Cardiac fibroblast (primary cell): ENCODE measurements around the gene PHF12.
A peak's percentile ranks its signal among the peaks of the same experiment; 100 is the strongest.
"Not testable (repeated sequence)": the region's sequence is repeated elsewhere in the genome, so short reads cannot be mapped to it uniquely, and the experiment has no call there.

ENCODE experiments used
- DNase-seq, 2 donors: peaks; one replicate each; pipeline versions ENCODE4 v3.0.0 to v3.0.0-alpha.2; 2010; ENCODE audit warnings: low read depth in 2 of 2
- H3K4me3 ChIP-seq, 2 donors: replicated peaks in 1 of 2; 1 replicate in 1 of 2; 2 replicates in 1 of 2; pipeline ENCODE4 v1.5.1; 2011; ENCODE audit warnings: low read depth in 2 of 2, low read length in 2 of 2, mild to moderate bottlenecking in 2 of 2, moderate library complexity in 1 of 2
- TF ChIP-seq, protein P1 (sequence below): IDR thresholded peaks from one replicate; pipeline ENCODE4 v1.5.1; 2011; ENCODE audit warnings: low read depth, mild to moderate bottlenecking, low read length, inconsistent platforms

The PHF12 gene

DNA sequence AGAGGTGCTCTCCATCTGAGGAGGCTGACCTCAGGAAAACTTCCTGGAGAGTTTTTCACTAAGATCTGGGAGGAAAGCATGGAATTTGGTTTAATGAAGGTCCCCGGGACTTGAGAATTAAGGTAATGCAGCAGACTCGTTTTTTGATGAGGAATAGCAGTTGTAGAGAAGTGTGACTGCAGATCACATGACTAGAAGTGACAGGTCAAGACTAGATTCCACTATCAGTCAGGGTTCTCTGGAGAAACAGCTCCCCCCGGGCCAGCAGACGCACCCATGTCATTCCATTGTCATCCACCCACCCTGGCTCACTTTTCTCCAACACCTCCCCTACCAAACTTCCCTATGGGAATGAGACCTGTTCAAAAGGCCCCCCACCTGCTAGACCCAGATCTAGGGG lies 46.5 kb downstream of the PHF12 start:
- H3K4me3 ChIP-seq = no peak overlapping the region
- DNase-seq = no peak
- TF ChIP-seq, protein P1, sequence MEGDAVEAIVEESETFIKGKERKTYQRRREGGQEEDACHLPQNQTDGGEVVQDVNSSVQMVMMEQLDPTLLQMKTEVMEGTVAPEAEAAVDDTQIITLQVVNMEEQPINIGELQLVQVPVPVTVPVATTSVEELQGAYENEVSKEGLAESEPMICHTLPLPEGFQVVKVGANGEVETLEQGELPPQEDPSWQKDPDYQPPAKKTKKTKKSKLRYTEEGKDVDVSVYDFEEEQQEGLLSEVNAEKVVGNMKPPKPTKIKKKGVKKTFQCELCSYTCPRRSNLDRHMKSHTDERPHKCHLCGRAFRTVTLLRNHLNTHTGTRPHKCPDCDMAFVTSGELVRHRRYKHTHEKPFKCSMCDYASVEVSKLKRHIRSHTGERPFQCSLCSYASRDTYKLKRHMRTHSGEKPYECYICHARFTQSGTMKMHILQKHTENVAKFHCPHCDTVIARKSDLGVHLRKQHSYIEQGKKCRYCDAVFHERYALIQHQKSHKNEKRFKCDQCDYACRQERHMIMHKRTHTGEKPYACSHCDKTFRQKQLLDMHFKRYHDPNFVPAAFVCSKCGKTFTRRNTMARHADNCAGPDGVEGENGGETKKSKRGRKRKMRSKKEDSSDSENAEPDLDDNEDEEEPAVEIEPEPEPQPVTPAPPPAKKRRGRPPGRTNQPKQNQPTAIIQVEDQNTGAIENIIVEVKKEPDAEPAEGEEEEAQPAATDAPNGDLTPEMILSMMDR = no peak

DNA sequence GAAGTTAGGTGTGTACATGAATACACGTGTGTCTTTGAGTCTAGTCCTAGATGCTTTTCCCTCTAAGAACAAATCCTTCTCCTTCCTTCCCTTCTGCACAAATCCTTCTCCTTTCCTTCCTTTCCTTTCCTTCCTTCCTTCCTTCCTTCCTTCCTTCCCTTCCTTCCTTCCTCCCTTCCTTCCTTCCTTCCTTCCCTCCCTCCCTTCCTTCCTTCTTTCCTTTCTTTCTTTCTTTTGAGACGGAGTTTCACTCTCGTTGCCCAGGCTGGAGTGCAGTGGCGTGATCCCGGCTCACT lies 47.8 kb downstream of the PHF12 start:
- not testable (repeated sequence) for DNase-seq, H3K4me3 ChIP-seq

DNA sequence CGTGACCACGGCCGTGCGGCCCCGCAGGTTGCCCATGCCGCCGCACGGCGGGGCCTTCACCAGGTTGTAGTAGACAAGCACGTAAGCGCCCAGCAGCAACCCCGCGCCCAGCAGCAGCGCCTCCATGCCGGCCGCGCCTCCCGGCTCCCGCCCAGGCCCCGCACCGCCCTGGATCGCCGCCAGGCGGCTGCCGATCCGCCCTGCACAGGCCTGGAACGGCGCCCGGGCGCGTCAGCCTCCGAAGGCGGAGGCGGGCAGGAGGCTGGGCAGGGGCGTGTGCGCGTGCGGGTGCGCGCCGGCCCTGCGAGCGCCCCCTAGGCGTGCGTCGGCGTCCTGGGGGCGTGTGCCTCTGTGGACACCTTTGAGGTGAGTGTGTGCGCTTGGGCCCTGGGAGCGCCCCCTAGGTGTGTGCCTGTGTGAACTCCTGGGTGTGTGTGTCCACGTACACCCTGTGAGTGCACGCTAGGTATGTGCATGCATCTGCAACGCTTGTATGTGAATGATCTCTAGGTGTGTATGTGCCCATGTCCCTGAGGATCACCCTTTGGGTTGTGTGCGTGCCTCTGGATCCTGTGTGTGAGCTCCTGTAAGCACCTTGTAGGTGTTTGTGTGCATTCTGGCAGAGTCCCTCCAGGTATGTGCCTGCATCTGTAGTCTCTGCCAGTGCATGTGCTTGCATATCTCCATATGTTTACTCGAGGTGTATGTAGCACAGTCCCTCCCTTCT lies 48.3 kb downstream of the PHF12 start, which contains the start of gene DHRS13:
Gene DHRS13 (minus strand): TSS at position 261 of the 727 bp plus-strand sequence. CDS start 135 bp downstream, at position 126.
- DNase-seq = peak; percentile 83 to 91
- TF ChIP-seq, protein P1 = peak; percentile 55
- peak within 1 kb of the TSS; percentile 54 to 59 for H3K4me3 ChIP-seq

DNA sequence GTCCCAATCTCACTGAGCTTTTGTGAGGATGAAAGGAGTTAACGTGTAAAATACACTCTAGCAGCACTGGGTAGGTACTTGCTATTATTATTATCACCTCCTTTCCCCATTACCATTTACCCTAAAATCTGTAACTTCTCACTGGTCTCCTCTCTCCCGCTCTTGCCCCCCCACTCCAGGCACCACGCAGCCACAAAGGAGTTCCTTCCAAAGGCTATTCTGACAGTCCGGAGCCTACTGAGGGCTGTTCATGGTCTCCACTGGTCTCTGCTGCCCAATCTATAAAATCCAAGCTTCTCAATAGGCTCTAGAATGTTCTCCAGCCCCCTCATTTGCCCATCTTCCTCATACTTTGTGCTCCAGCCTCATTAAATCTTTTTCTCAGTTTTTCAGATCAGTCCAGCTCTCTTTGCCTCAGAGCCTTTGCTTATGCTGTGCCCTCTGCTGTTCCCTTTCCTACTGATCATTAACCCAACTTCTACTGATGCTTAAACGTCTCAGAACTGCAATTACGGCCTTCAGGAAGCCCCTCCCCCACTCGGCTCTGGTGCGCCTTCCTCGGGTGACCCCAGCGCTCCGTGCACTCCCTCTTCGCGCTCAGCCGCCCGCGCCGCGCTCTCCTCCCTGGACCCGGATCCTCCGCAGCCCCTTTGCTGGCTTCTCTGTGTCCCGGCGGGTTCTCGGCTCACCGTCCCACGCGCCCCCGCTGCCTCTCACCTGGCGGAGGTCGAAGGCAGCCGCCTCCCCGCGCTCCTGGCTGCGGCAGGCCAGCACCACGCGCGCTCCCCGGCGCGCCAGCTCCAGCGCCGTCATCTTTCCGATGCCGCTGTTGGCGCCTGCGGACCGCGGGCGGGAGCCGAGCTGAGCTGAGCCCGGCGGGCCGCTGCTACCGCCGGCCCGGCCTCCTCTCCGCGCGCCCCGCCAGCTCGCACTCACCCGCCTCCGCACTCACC lies 49.2 kb downstream of the PHF12 start:
- peak in 1 of 2 donors; percentile 31 for DNase-seq

DNA sequence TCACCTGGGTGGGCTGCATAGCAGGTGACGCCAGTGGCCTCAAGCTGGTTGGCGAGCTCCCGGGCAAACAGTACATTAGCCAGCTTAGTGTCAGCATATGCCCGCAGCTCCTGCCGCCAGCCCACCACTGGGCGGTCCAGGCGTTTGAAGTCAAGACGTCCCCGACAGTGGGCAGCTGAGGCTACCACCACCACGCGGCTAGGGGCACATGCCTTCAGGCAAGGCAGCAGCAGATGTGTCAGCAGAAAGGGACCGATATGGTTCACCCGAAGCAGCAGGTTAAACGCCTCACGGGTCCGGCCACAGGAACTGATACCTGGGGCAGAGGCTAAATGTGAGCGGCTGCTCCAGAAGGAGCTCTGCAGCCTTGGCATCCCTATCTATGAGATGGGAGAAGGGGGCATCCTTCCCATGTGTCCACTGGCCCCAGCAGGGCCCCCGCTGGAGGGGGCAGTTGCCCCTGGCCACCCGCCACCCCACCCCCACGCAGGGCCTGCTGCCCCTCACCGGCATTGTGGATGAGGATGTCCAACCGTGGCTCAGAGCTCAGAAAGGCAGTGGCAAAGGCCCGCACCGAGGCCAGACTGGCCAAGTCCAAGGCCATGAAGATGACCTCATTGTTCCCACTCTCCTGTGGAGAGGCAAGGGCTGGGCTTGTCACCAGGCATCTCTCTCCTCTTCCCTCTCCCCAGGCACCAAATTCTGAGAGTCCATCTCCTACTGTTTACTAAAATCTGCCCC lies 50.2 kb downstream of the PHF12 start:
- H3K4me3 ChIP-seq = no peak overlapping the region
- TF ChIP-seq, protein P1 = no peak
- DNase-seq = no peak

More for the DNA sequence above, 49.2 kb downstream of the PHF12 start:
- TF ChIP-seq, protein P1 = no peak
- peak overlapping the region; percentile 54 to 59 for H3K4me3 ChIP-seq

DNA sequence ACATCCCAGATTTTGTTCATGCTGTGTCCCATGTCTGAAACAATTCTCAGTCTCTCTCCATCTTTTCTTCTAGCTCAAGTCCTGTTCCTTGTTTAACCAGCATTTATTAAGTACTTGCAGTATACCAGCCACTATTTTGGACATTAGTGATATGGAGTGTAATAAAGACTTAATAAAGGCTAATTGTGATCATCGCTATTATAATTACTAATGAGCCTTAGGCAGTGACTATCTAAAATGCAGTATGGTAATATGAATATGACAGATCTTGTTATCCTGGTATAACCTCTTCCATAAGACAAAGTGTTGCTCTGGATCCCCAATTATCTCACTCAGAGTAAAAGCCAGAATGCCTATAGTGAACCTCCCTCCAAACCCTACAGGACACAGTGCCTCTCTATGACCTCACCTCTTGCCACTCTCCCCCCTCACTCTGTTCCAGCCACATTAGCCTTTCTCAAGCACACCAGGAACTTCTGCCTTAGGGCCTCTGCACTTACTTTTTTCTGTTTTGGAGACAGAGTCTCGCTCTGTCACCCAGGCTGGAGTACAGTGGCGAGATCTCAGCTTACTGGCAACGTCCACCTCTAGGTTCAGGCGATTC lies 52.0 kb downstream of the PHF12 start:
- DNase-seq = no peak
- no peak overlapping the region for H3K4me3 ChIP-seq
- TF ChIP-seq, protein P1 = no peak
